NCI-H82 treated with DMSO at 0.1 percent for 48 hours (cell line): ENCODE measurements around the gene JUND.
A peak's percentile ranks its signal among the peaks of the same experiment; 100 is the strongest.

Experiments
- DNase-seq: peaks from one replicate; lab custom pipeline; 2025; ENCODE audit not compliant: unreplicated experiment; lab: John Stamatoyannopoulos, UW

Gene JUND

GRCh38 chr19:18291019-18291524 lies 9.7 kb upstream of the JUND start:
- DNase-seq, result no peak

DNA sequence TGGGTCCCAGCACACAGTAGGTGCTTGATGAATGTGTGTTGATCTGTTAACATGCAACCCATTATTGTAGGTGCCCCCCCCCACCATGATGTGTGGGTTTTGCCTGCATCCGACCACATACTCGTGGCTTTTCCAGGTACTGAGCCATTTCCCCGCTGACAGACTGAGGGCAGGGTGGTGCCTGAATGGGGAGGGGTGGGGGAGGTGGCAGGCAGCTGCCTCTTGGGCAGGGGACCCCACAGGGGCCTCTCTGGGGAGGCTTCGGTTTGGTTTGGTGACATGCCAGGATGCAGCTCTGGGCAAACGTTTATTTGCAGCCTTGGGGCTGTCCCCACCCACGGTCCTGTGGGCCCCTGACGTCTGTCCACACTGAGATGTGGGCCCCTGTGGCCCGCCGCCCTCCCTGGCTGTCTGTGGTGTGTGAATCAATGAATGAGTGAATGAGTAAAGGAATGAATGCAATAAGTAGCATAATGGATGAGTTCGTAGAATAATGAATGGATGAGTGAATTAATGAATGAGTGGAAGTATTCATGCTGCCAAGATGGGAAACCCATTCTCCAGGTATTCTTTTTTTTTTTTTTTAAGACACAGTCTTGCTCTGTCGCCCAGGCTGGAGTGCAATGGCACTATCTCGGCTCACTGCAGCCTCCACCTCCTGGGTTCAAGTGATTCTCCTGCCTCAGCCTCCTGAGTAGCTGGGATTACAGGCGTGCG lies 9.0 kb upstream of the JUND start:
- no peak for DNase-seq

GRCh38 chr19:18289471-18290301 lies 8.3 kb upstream of the JUND start:
- no peak for DNase-seq

GRCh38 chr19:18287836-18288772 lies 6.7 kb upstream of the JUND start:
- no peak for DNase-seq

GRCh38 chr19:18286973-18287635 lies 5.7 kb upstream of the JUND start:
- DNase-seq, result no peak

DNA sequence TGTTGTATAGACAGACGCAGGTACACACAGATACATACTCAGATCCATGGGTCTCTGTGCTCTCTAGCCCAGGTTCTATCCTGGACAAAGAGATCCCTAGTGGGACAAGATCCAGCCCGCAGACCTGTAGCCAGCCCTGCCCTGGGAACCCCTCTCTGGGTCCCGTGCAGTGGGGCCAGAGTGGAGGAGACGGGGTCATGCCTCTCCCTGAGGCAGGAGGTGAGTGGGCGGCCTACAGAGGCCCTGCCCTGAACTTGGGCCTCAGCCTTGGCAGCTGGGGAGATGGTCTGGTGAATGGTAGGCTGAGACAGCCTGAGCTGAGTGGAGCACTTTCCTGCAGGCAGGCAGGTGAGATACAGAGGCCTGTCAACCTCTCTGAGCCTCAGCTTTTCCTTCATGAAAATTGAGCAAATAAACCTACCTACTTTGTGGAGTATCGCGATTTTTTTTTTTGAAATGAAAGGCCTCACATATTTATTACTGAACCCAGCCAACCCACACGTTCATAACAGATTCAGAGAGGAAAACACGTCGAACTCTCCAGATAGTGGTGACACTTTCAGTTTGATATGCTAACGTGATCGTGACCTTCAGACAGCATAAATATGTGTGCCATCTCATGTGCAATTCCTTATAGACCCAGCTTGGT lies 3.4 kb upstream of the JUND start:
- no peak for DNase-seq

DNA sequence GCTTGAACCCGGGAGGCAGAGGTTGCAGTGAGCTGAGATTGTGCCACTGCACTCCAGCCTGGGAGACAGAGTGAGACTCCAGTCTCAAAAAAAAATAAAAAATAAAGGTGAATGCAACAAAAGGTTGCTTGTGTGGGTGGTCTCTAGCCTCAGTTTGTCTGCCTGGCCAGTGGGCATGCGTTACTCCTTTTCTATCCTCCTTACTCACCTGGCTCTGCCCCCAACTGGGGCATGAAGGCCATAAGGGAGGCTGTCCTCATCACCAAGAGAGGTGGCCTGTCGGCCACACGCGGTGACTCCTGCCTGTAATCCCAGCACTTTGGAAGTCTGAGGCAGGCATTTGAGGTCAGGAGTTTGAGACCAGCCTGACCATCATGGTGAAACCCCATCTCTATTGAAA lies 1.9 kb upstream of the JUND start:
- no peak for DNase-seq

DNA sequence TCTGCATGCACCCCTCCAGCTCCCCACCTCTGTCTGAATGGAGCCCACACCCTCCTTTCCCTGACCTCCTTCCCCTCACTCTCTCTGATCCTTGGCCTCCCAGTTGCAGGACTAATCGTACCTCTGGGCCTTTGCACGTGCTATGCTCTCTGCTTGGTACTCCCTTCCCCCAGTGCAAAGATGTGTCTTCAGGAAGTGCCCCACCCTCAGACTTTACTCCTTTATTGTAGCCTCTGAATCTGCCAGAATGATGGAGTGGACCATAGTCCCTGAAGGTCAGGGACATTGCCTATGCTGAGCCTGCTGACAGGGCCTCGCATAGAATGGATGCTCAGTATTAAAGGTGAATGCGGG lies 1.3 kb upstream of the JUND start:
- peak; percentile 27 for DNase-seq

- DNase-seq, result peak; percentile 99
Observed at GRCh38 chr19:18282021-18282787, 782 bp upstream of the JUND start.

- peak; percentile 67 for DNase-seq
Observed at GRCh38 chr19:18280247-18281081, 958 bp downstream of the JUND start.

DNA sequence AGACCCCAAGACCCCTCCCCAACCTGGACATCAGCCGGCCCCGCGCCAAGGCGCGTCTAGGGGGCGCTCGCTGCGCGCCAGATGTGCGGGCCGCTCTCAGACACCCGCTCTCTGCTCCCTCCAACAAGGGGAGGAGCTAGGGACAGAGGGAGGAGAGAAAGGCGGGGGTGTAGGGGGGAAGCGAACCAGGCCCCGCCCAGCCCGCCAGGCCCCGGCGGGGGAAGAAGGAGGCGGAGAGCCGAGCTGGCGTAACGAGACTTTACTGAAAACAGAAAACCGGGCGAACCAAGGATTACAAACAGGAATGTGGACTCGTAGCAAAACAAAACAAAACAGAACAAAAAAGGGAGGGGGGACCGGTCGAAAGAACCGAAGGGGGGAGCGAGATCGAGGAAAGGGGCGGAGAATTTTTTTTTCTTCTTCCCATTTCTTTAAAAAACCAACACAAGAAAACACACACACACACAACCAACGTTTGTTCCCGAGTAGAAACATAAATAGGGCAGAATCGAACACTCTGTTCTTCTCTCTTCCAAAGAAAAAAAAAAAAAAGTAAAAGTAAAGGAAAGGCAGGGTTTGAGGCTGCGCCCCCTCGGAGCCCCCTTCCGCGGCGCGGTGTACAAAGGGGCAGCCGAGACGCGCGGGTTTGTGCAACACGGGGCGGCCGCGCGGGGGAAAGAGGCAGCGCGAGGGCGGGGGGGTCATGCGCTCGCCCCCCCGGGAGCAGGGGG lies 1.7 kb downstream of the JUND start:
- DNase-seq, result peak; percentile 96

GRCh38 chr19:18279266-18279515 lies 2.2 kb downstream of the JUND start:
- no peak for DNase-seq

DNA sequence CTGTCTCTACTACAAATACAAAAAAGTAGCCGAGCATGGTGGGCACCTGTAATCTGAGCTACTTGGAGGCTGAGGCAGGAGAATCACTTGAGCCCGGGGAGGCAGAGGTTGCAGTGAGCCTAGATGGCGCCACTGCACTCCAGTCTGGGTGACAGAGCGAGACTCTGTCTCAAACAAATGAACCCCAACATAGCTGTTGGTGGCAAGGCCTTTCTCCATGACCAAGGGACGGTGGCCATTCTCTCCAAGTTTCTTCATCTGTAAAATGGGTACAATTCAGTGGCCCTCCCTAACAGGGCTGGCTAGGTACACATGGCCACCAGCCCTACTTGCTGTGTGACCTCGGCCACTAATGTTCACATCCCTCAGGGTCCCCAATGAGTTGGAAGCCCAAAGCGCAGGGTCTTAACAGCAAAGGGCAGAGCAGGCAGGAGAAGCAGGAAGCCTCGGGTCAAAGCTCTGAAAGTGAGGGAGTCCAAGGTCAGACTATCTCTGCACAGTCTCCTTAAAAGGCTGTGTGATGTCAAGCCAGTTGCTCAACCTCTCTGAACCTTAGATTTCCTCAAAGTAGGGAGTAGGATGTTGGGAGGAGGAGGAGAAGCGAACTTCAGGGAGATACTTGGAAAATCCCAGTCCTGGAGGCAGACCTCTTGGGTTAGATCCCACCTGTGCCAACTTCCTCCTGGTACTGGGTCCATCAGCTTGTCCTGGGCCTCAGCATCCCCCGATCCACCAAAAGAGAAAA lies 2.7 kb downstream of the JUND start:
- DNase-seq, result no peak

GRCh38 chr19:18274781-18275356 lies 6.6 kb downstream of the JUND start:
- no peak for DNase-seq

- no peak for DNase-seq
Observed at GRCh38 chr19:18274219-18274780, 7.1 kb downstream of the JUND start, which contains the start of gene IQCN. Gene IQCN (minus strand): TSS chr19:18274452. CDS start chr19:18269478, 4,974 bp downstream.

DNA sequence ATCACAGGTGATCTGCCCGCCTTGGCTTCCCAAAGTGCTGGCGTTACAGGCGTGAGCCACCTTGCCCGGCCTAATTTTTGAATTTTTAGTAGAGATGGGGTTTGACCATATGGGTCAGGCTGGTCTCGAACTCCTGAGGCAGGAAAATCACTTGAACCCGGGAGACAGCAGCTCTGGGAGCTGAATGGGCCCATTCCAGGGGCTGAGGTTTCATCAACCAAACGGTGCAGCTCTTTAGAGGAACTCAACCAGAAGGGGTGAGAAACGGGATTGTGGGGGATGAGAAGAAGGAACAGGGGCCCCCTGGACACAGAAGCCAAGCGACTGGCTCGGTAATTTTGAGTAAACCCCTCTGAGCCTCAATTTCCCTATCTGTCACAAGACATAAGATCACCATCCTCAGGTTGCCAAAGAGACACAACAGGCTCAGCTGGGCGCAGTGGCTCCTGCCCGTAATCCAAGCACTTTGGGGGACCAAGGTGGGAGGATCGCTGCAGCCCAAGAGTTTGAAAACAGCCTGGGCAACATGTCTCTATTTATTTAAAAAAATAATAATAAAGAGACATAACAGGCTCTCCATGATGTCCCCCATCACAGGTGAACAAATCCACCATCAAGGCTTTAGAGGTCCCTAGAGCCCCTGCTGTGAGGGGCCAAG lies 7.7 kb downstream of the JUND start:
- no peak for DNase-seq
